Fibroblast of lung (primary cell): ENCODE data around the gene PSMD1. TPM values are rescaled to one million over a fixed set of nuclear protein-coding genes. Genes with fewer than 3 reads are reported as not detected.

Experiments
- DNase-seq, 2 donors: peaks; one replicate each; pipeline versions ENCODE4 v3.0.0 to v3.0.0-alpha.2; 2010; ENCODE audit warnings: low read depth in 2 of 2
- H2AFZ ChIP-seq: 2 replicates; pipeline ENCODE4 v1.5.1; 2012; ENCODE audit warnings: low read length, control low read depth, inconsistent platforms
- H3K27ac ChIP-seq: 2 replicates; pipeline ENCODE4 v1.5.1; 2011; ENCODE audit warnings: low read length, control low read depth; ENCODE audit not compliant: insufficient read depth
- H3K27me3 ChIP-seq: 2 replicates; pipeline ENCODE4 v1.5.1; 2011; ENCODE audit warnings: mild to moderate bottlenecking, low read length; ENCODE audit not compliant: control insufficient read depth, insufficient read depth
- H3K36me3 ChIP-seq: 2 replicates; pipeline ENCODE4 v1.5.1; 2011; ENCODE audit warnings: low read length; ENCODE audit not compliant: control insufficient read depth, insufficient read depth
- H3K4me1 ChIP-seq: 2 replicates; pipeline ENCODE4 v1.5.1; 2011; ENCODE audit warnings: low read length; ENCODE audit not compliant: control insufficient read depth, insufficient read depth; ENCODE audit errors: extremely low read depth
- H3K4me2 ChIP-seq: 2 replicates; pipeline ENCODE4 v1.5.1; 2011; ENCODE audit warnings: low read length, control low read depth; ENCODE audit not compliant: insufficient read depth; ENCODE audit errors: extremely low read depth
- H3K4me3 ChIP-seq, 4 experiments: fragments of 200-600 bp in 1 of 4; sonication (generic) in 1 of 4; replicated peaks in 1 of 4; 2 replicates each; pipeline ENCODE4 v1.5.1; 2011 to 2016; ENCODE audit warnings: low read length in 4 of 4, low read depth in 3 of 4, mild to moderate bottlenecking in 3 of 4, control low read depth in 2 of 4, inconsistent platforms in 1 of 4, mixed read lengths in 1 of 4; ENCODE audit not compliant: insufficient read depth in 1 of 4; ENCODE audit errors: control extremely low read depth in 1 of 4
- H3K79me2 ChIP-seq: 2 replicates; pipeline ENCODE4 v1.5.1; 2012; ENCODE audit warnings: mild to moderate bottlenecking, low read length, inconsistent platforms; ENCODE audit not compliant: control insufficient read depth, insufficient read depth
- H3K9ac ChIP-seq: 2 replicates; pipeline ENCODE4 v1.5.1; 2011; ENCODE audit warnings: mild to moderate bottlenecking, low read length, control low read depth; ENCODE audit not compliant: insufficient read depth
- H3K9me3 ChIP-seq: 2 replicates; pipeline ENCODE4 v1.5.1; 2012; ENCODE audit warnings: low read depth, low read length; ENCODE audit not compliant: control insufficient read depth, insufficient read depth
- H4K20me1 ChIP-seq: 2 replicates; pipeline ENCODE4 v1.5.1; 2011; ENCODE audit warnings: low read length; ENCODE audit not compliant: control insufficient read depth, insufficient read depth; ENCODE audit errors: extremely low read depth
- CTCF ChIP-seq, 2 donors: IDR thresholded peaks in 1 of 2; conservative IDR thresholded peaks in 1 of 2; 1 replicate in 1 of 2; 2 replicates in 1 of 2; pipeline ENCODE4 v1.5.1; 2011 to 2012; ENCODE audit warnings: low read length in 2 of 2, control low read depth in 1 of 2, inconsistent platforms in 1 of 2, low read depth in 1 of 2, mild to moderate bottlenecking in 1 of 2
- EZH2 ChIP-seq: IDR thresholded peaks from 2 replicates; pipeline ENCODE4 v1.5.1; 2012; ENCODE audit warnings: low read length, control low read depth, mild to moderate bottlenecking; ENCODE audit errors: missing control alignments
- polyA minus RNA-seq: library from RNA; depleted of rRNA, polyadenylated mRNA; stranded (reverse); fragments of >200 nt; gene quantifications from 2 replicates; pipeline ENCODE4 v1.2.3, GENCODE V29; 2011; ENCODE audit warnings: low replicate concordance
- polyA plus RNA-seq, 2 donors: library from polyadenylated mRNA; depleted of rRNA in 1 of 2; stranded (reverse) in 1 of 2; unstranded in 1 of 2; fragments of >200 nt; gene quantifications; 2 replicates each; pipeline ENCODE4 v1.2.1, GENCODE V29; 2011 to 2012; ENCODE audit warnings: missing spikeins in 1 of 2
- total RNA-seq: library from RNA; depleted of rRNA; stranded (reverse); fragments of >200 nt; gene quantifications from 2 replicates; pipeline ENCODE4 v1.2.1, GENCODE V29; 2014

Gene PSMD1
- total RNA-seq (92.7 and 125 TPM in 2 replicates), polyA plus RNA-seq (144 and 169 TPM in 2 replicates), polyA minus RNA-seq (408 and 588 TPM in 2 replicates)
- polyA plus RNA-seq (2012): 107 and 140 TPM in 2 replicates

GRCh38 chr2:231056453-231057416 lies at the start of gene PSMD1:
TSS of gene PSMD1 (plus strand) at chr2:231056867. CDS start at chr2:231057026, 159 bp downstream.
- peak; percentile 88 to 96 for DNase-seq
- no peaks in the 10 kb centered on the region for H3K27me3 ChIP-seq
- H3K4me2 ChIP-seq: peak within 1 kb of the TSS; percentile 87
- peak within 1 kb of the TSS; percentile 95 for H3K9ac ChIP-seq
- TF ChIP-seq EZH2 (no peak), CTCF (conservative IDR thresholded peaks at IDR 0.05 in 1 of 2, IDR thresholded peaks at IDR 0.05 in 1 of 2; ENCODE audit: low read depth in 1 of 2, low read length in 2 of 2) (peak; percentile 93 to 97)
- no peaks in the 10 kb centered on the region for H4K20me1 ChIP-seq
- H3K36me3 ChIP-seq: peaks cover 1% of the 10 kb centered on the region
- peaks cover 50% of the 10 kb centered on the region for H3K79me2 ChIP-seq
- peak within 1 kb of the TSS; percentile 93 for H3K27ac ChIP-seq
- peak within 1 kb of the TSS; percentile 94 for H2AFZ ChIP-seq
- H3K9me3 ChIP-seq: no peaks in the 10 kb centered on the region
- H3K4me3 ChIP-seq: peak within 1 kb of the TSS; percentile 61 to 86 (median 76)
- peaks cover 2% of the 10 kb centered on the region for H3K4me1 ChIP-seq

GRCh38 chr2:231007286-231008098 lies 49.2 kb upstream of the PSMD1 start:
- no peak overlapping the region for H3K9ac ChIP-seq
- H3K36me3 ChIP-seq: no peaks in the 10 kb centered on the region
- H3K4me2 ChIP-seq: no peak overlapping the region
- H3K27ac ChIP-seq: no peak overlapping the region
- H3K4me1 ChIP-seq: no peaks in the 10 kb centered on the region
- H3K79me2 ChIP-seq: no peaks in the 10 kb centered on the region
- no peaks in the 10 kb centered on the region for H4K20me1 ChIP-seq
- no peak overlapping the region for H3K4me3 ChIP-seq
- no peak overlapping the region for H2AFZ ChIP-seq
- no peaks in the 10 kb centered on the region for H3K9me3 ChIP-seq
- peaks cover 6% of the 10 kb centered on the region for H3K27me3 ChIP-seq
- TF ChIP-seq CTCF (conservative IDR thresholded peaks at IDR 0.05 in 1 of 2, IDR thresholded peaks at IDR 0.05 in 1 of 2; ENCODE audit: low read depth in 1 of 2, low read length in 2 of 2): no peak
- DNase-seq: no peak

GRCh38 chr2:231008131-231008530 lies 48.5 kb upstream of the PSMD1 start:
- no peak for DNase-seq
- H3K79me2 ChIP-seq: no peaks in the 10 kb centered on the region
- no peak overlapping the region for H3K4me2 ChIP-seq
- H3K36me3 ChIP-seq: no peaks in the 10 kb centered on the region
- no peak overlapping the region for H3K27ac ChIP-seq
- TF ChIP-seq CTCF (conservative IDR thresholded peaks at IDR 0.05 in 1 of 2, IDR thresholded peaks at IDR 0.05 in 1 of 2; ENCODE audit: low read depth in 1 of 2, low read length in 2 of 2) (no peak), EZH2 (no peak)
- H3K9me3 ChIP-seq: no peaks in the 10 kb centered on the region
- no peak overlapping the region for H3K4me3 ChIP-seq
- no peaks in the 10 kb centered on the region for H3K4me1 ChIP-seq
- H3K9ac ChIP-seq: no peak overlapping the region
- H3K27me3 ChIP-seq: peaks cover 6% of the 10 kb centered on the region
- H2AFZ ChIP-seq: no peak overlapping the region
- no peaks in the 10 kb centered on the region for H4K20me1 ChIP-seq
